GM21825 (cell line): ENCODE results near the gene KBTBD2.
"Not testable (repeated sequence)": the region's sequence is repeated elsewhere in the genome, so short reads cannot be mapped to it uniquely, and the experiment has no call there.

Experiments used
- ATAC-seq: cut with Tn5 transposase; IDR thresholded peaks from one replicate; pipeline ENCODE4 v1.9.1; 2021; ENCODE audit warnings: mild to moderate bottlenecking, moderate library complexity; ENCODE audit not compliant: unreplicated experiment

The KBTBD2 gene

DNA sequence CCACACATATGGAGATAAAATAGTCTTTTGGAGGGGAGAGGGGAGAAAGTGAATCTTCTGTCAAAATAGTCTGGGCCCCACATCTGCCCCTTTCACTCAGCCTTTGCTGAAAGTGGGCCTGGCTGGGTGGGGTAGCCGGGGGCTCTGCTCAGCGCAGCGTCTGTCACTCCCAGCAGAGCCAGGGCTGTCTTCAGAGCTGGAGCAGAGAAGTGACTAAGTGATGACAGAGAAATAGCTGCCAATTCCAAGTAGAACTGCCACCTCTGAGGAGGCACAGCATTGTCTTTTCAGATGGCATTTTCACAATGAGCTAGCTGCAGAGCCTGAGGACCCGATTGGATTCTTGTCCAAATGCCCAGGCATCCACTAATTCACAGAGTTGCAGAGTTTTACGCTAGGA is 34.5 kb downstream of the KBTBD2 start:
- not testable (repeated sequence) for ATAC-seq

DNA sequence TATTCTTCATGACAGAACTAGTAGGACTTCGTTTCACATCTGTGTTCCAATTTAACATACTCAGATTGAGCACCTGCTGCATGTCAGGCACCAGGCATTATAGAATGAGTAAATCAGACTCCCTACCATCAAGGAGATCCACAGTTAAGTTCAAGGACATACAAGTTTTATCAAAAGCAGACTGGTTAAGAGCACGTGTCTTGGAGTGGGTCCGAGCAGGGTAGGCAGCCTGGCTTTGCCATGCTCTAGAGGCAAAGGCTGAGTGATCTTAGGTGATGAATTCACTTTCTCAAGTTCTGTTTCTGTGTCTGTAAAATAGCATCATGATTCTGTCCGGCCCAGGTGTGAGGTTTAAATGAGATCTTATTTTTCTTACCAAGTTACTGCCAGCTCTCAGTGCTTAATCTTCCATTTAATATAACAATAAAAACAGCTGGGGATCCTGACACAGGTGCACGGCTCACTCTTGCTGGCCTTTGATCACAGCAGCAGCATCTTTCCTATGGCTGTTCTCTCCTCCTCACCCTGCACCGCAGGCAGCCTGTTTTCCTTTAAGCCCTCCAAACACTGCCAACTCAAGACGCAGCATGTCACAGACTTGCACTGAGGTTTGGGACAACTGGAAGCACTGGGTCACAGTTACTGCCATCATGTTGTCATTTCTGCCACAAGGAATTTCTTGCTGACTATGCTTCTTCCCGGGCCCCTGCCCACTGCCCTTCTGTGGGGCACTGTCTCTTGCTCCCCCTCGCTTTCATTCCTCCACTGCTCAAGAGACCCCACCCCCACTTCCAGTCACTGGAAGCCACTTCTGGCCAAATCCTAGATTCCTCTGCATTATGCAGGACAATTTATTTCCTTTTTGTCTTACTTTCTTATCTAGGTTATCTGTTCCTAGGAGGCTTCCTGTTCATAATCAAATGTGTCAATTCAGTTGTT is 35.5 kb downstream of the KBTBD2 start:
- not testable (repeated sequence) for ATAC-seq

DNA sequence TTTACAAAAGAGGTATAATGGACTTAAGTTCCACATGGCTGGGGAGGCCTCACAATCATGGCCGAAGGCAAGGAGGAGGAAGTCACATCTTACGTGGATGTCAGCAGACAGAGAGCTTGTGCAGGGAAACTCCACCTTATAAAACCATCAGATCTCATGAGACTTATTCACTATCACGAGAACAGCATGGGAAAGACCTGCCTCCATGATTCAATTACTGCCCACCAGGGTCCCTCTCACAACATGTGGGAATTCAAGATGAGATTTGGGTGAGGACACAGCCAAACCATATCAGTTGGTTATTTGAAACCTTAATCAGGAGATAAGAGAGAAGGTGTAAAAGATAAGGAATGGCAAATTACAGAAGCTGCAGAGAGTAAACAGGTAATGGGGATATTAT is 40.9 kb downstream of the KBTBD2 start:
- ATAC-seq: not testable (repeated sequence)

DNA sequence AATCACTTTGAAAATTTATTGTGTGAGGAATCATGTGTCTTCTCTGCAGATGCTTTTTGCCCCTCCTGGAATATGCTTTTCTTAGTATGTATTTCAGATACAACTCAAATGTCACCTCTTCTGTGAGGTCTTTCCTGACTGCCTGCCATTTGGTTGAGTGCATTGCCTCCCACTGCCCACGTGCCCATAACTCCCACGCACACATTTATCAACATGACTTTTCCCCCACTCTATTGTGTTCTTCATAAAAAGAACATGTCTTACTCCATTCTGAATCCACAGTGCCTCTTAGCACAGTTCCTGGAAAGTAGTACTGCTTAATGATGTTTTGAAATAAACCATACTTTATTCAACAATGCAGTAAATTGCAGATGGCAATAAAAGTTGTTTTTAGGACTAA is 42.9 kb downstream of the KBTBD2 start:
- ATAC-seq: not testable (repeated sequence)

DNA sequence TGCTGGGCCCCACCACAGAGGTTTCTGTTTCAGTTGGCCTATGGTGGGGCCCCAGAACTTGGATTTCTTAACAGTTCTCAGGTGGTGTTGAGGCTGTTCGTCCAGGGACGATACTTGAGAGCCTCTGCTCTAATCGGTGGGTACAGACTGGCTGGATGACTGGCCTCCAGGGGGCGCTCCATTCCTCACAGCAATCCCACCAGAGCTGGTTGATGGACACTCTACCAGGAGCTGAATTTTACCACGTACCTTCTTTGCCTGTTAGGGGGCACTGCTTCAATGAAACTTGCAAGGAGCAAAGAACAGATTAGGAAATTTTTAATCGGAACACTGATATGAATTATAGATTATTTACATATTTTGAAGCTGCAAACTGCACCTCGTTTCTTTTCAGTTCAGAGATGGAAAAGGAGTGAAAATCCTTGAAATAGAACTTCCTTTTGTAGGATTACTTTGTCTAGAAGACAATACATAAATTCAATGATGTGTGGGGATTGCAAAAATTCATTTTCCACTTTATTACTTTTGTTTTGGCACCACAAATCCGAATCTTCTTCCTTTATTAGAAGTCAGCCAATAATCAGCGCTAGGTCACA is 44.8 kb downstream of the KBTBD2 start:
- ATAC-seq: peak; percentile 100

DNA sequence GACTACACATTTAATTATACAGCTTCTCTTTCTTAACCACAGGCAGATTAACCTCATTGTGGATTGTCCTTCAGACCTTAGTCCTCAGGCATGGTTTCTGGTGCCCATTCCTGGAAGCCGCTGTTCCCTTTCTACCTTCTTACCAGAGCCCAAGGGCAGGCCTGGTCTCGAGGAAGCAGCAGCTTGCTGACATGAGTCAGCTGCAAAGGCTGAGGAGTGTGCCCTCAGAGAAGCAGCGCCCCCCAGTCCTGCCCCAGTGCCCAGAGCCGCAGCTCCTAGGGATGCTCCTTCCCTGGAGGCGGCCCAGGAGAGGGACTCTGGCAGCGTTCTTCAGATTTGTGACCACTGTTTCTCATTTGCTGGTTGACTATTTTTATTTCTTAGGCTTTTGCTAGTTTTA is 46.8 kb downstream of the KBTBD2 start:
- ATAC-seq: not testable (repeated sequence)

DNA sequence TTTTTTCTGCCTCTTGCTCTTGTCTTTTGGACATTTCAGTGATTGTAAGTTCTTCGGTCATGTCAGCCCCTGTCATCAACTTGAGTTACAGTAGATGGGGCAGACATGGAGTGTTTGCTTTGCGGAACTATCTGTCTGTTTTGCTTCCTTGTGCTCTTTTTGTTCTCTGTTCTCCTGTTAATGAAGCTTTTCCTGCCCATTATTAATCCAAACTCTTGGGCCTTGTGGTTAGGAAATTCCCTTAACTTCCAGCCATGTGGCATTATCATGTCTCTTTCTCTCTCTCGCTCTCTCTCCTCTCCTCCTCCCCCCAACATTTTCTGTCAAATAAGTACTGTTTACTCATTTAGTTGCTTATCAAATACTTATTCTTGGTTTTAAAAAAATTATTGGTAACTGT is 47.8 kb downstream of the KBTBD2 start:
- ATAC-seq: not testable (repeated sequence)

DNA sequence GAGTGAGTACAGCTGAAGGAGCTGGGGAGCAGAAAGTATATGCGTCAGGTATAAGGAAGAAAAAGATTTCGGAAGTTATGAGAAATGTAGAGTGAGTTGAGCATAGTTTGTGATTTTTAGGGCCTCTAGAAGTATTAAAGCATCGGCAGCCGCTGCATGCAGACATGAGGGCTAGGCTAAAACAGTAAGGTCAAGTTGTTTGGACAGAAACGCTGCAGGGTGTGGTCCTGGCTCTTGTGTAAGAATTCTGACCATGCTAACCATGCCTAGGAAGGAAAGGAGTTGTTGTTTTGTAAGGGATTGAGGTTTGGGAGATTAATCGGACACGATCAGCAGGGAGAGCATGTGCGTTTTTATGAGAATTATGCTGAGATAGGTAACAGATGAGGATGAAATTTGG is 51.7 kb downstream of the KBTBD2 start:
- not testable (repeated sequence) for ATAC-seq

DNA sequence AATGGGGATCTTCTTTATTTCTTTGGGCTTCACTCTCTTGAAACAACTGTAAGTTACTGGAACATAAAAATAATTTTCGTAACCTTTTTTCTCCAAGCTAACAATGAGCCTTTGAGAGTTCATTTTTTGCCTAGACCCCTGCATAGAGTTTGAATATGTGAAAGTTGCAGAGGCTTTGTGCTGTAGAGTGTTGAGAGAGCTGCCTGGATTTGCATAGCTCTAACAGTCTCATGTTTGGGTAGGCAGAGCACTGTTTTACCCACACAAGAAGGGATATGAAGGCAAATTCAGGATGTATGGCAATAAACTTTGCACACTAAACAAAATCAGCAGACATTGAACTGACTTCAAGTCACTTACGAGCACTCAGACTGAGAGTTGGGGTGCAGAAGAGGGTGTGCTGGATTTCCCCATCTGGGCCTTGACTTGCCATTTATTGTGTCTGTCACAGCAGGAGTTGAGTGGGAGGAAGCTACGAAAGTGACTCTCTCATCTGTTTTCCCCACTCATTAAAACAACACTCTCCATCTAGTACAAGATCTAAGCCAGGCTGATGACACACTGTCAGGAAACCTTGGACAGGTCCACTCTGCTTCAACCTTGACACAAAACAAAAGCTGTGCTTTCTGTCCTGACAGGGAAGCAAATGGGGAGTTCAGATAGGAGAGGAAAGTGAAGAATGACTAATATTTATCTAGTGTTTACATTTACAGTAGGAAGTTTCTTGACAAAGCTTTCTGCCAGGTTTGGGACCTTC is 62.4 kb downstream of the KBTBD2 start:
- ATAC-seq: not testable (repeated sequence)
